ENCODE results near the gene TMEM132C. TPM values are rescaled to one million over a fixed set of nuclear protein-coding genes. Genes with fewer than 3 reads are reported as not detected.

TMEM132C gene
- total RNA-seq, 2 donors from 2014 or later, result 0.56 TPM; not detected in 1

- no peak overlapping the region for H3K4me3 ChIP-seq
- TF ChIP-seq CTCF (IDR thresholded peaks at IDR 0.05), result no peak
- no peak for DNase-seq (ENCODE audit: low spot score)
- no peak overlapping the region for H3K27ac ChIP-seq
- no peaks in the 10 kb centered on the region for H3K36me3 ChIP-seq
- H3K4me1 ChIP-seq (ENCODE audit: control insufficient read depth in 1 of 2, low read depth in 2 of 2), result no peaks in the 10 kb centered on the region
- ATAC-seq (ENCODE audit: insufficient number of reproducible peaks, low FRiP score, low read depth), result no peak
- no peaks in the 10 kb centered on the region for H3K27me3 ChIP-seq (replicated peaks; ENCODE audit: insufficient read depth)
- no peaks in the 10 kb centered on the region for H3K9me3 ChIP-seq
These were observed 8.0 kb upstream of the TMEM132C start for GRCh38 chr12:128258866-128259555.

- Histone ChIP-seq H3K36me3 (no peaks in the 10 kb centered on the region), H3K27me3 (replicated peaks; ENCODE audit: insufficient read depth) (no peaks in the 10 kb centered on the region), H3K27ac (no peak overlapping the region), H3K4me3 (no peak overlapping the region), H3K9me3 (no peaks in the 10 kb centered on the region), H3K4me1 (ENCODE audit: control insufficient read depth in 1 of 2, low read depth in 2 of 2) (no peaks in the 10 kb centered on the region)
- TF ChIP-seq CTCF (IDR thresholded peaks at IDR 0.05), result peak; percentile 16
- DNase-seq (ENCODE audit: low spot score), result no peak
- ATAC-seq (ENCODE audit: insufficient number of reproducible peaks, low FRiP score, low read depth), result no peak
These were observed 7.4 kb upstream of the TMEM132C start for GRCh38 chr12:128259556-128260070.

GRCh38 chr12:128261757-128262156 lies 5.2 kb upstream of the TMEM132C start:
- H3K9me3 ChIP-seq, result no peaks in the 10 kb centered on the region
- DNase-seq (ENCODE audit: low spot score) (no peak), ATAC-seq (ENCODE audit: insufficient number of reproducible peaks, low FRiP score, low read depth) (no peak)
- no peak overlapping the region for H3K27ac ChIP-seq
- H3K4me1 ChIP-seq (ENCODE audit: control insufficient read depth in 1 of 2, low read depth in 2 of 2), result peaks cover 0 to 3% of the 10 kb centered on the region in 2 donors
- H3K27me3 ChIP-seq (replicated peaks; ENCODE audit: insufficient read depth), result no peaks in the 10 kb centered on the region
- TF ChIP-seq CTCF (IDR thresholded peaks at IDR 0.05), result no peak
- no peaks in the 10 kb centered on the region for H3K36me3 ChIP-seq
- no peak overlapping the region for H3K4me3 ChIP-seq

GRCh38 chr12:128265566-128265965 lies 1.4 kb upstream of the TMEM132C start:
- TF ChIP-seq CTCF (IDR thresholded peaks at IDR 0.05), result no peak
- Histone ChIP-seq H3K36me3 (no peaks in the 10 kb centered on the region), H3K4me3 (no peak overlapping the region), H3K4me1 (ENCODE audit: control insufficient read depth in 1 of 2, low read depth in 2 of 2) (peaks cover 0 to 4% of the 10 kb centered on the region in 2 donors), H3K9me3 (no peaks in the 10 kb centered on the region), H3K27ac (no peak overlapping the region), H3K27me3 (replicated peaks; ENCODE audit: insufficient read depth) (no peaks in the 10 kb centered on the region)
- ATAC-seq (ENCODE audit: insufficient number of reproducible peaks, low FRiP score, low read depth), result no peak
- no peak for DNase-seq (ENCODE audit: low spot score)

- Histone ChIP-seq H3K4me3 (no peak overlapping the region), H3K4me1 (ENCODE audit: control insufficient read depth in 1 of 2, low read depth in 2 of 2) (peaks cover 0 to 4% of the 10 kb centered on the region in 2 donors), H3K9me3 (no peaks in the 10 kb centered on the region), H3K36me3 (no peaks in the 10 kb centered on the region), H3K27me3 (replicated peaks; ENCODE audit: insufficient read depth) (no peaks in the 10 kb centered on the region), H3K27ac (no peak overlapping the region)
- DNase-seq (ENCODE audit: low spot score) (no peak), ATAC-seq (ENCODE audit: insufficient number of reproducible peaks, low FRiP score, low read depth) (no peak)
- no peak for TF ChIP-seq CTCF (IDR thresholded peaks at IDR 0.05)
These were observed 884 bp upstream of the TMEM132C start for GRCh38 chr12:128266086-128266485.
